CD4-positive, alpha-beta T cell (primary cell): ENCODE results near the gene SIGLEC10. TPM values are rescaled to one million over a fixed set of nuclear protein-coding genes. Genes with fewer than 3 reads are reported as not detected.
"Not testable (repeated sequence)": the region's sequence is repeated elsewhere in the genome, so short reads cannot be mapped to it uniquely, and the experiment has no call there.

Source experiments
- ATAC-seq: fragments of 200-7000 bp; cut with Tn5 transposase; one replicate; pipeline ENCODE4 v1.10.0; 2022; ENCODE audit warnings: mild to moderate bottlenecking; ENCODE audit not compliant: poor library complexity
- CTCF ChIA-PET: fragments of 350-600 bp; sonication (Branson Sonifier 250); formaldehyde crosslinking; loops from one replicate; lab custom pipeline; 2021; ENCODE audit warnings: antibody characterized with exemption, inconsistent platforms; lab: Charles Lee
- POLR2A ChIA-PET: fragments of 350-600 bp; sonication (Branson Sonifier 250); formaldehyde crosslinking; loops from one replicate; lab custom pipeline; 2021; ENCODE audit warnings: antibody characterized with exemption, inconsistent platforms; lab: Charles Lee
- DNase-seq, 14 experiments: peaks; one replicate each; pipeline ENCODE4 v3.0.0-alpha.2; 2013 to 2020; ENCODE audit warnings: mixed read lengths in 2 of 14
- H3K27ac ChIP-seq, 2 donors: one replicate each; pipeline versions ENCODE4 v1.5.1 to v1.7.0; 2013; ENCODE audit warnings: low read length in 2 of 2, low read depth in 1 of 2, mild to moderate bottlenecking in 1 of 2
- H3K27me3 ChIP-seq, 2 experiments: 1 replicate in 1 of 2; 2 replicates in 1 of 2; pipeline versions ENCODE4 v1.6.1 to v1.7.0; 2013; ENCODE audit warnings: low read length in 2 of 2, control low read depth in 1 of 2, mild to moderate bottlenecking in 1 of 2, moderate library complexity in 1 of 2; ENCODE audit not compliant: insufficient read depth in 2 of 2, control insufficient read depth in 1 of 2
- H3K36me3 ChIP-seq: one replicate; pipeline ENCODE4 v1.6.1; 2013; ENCODE audit warnings: low read length, control low read depth; ENCODE audit not compliant: insufficient read depth
- H3K4me1 ChIP-seq: one replicate; pipeline ENCODE4 v1.6.1; 2013; ENCODE audit warnings: low read length, control low read depth; ENCODE audit not compliant: insufficient read depth
- H3K4me3 ChIP-seq: one replicate; pipeline ENCODE4 v1.5.1; 2013; ENCODE audit warnings: mild to moderate bottlenecking, low read length, moderate library complexity
- H3K9me3 ChIP-seq, 2 experiments: 1 replicate in 1 of 2; 2 replicates in 1 of 2; pipeline versions ENCODE4 v1.6.1 to v1.7.0; 2013; ENCODE audit warnings: low read length in 2 of 2, mild to moderate bottlenecking in 2 of 2, control low read depth in 1 of 2, moderate library complexity in 1 of 2; ENCODE audit not compliant: control insufficient read depth in 1 of 2, insufficient read depth in 1 of 2
- H3K27ac Mint-ChIP-seq: one replicate; pipeline ENCODE4 v1.8.0; 2020; ENCODE audit warnings: mixed read lengths
- H3K27me3 Mint-ChIP-seq: one replicate; pipeline ENCODE4 v1.8.0; 2021; ENCODE audit warnings: mixed read lengths
- H3K36me3 Mint-ChIP-seq: one replicate; pipeline ENCODE4 v1.8.0; 2021; ENCODE audit warnings: low read depth, mixed read lengths
- H3K4me1 Mint-ChIP-seq: one replicate; pipeline ENCODE4 v1.8.0; 2021; ENCODE audit warnings: low read depth, mixed read lengths
- H3K4me3 Mint-ChIP-seq: one replicate; pipeline ENCODE4 v1.8.0; 2020; ENCODE audit warnings: mild to moderate bottlenecking, mixed read lengths
- H3K9me3 Mint-ChIP-seq: one replicate; pipeline ENCODE4 v1.8.0; 2020; ENCODE audit warnings: mixed read lengths
- intact Hi-C, 2 experiments: fragments of 100-400 bp; cut with DNase I in 1 of 2; cut with micrococcal nuclease in 1 of 2; formaldehyde crosslinking; loops; one replicate each; pipeline versions ENCODE4 v1.15.1 to v1.9.0; 2023 to 2025; cut with DNase I, micrococcal nuclease
- polyA plus RNA-seq, 2 donors: library from polyadenylated mRNA; unstranded; fragments of 120-200 nt; gene quantifications; one replicate each; pipeline ENCODE4 v1.2.1, GENCODE V29; 2013
- total RNA-seq, 174 experiments: library from RNA in 2 of 174; stranded (reverse) in 2 of 174; gene quantifications; one replicate each; pipeline ENCODE4 v1.2.3 and lab custom pipeline; 2021 to 2026
- TF ChIP-seq, protein P1 (sequence below): fragments of 200-600 bp; IDR thresholded peaks from one replicate; pipeline ENCODE4 v1.8.0; 2022; ENCODE audit warnings: antibody characterized with exemption, mild to moderate bottlenecking

Gene SIGLEC10, protein sequence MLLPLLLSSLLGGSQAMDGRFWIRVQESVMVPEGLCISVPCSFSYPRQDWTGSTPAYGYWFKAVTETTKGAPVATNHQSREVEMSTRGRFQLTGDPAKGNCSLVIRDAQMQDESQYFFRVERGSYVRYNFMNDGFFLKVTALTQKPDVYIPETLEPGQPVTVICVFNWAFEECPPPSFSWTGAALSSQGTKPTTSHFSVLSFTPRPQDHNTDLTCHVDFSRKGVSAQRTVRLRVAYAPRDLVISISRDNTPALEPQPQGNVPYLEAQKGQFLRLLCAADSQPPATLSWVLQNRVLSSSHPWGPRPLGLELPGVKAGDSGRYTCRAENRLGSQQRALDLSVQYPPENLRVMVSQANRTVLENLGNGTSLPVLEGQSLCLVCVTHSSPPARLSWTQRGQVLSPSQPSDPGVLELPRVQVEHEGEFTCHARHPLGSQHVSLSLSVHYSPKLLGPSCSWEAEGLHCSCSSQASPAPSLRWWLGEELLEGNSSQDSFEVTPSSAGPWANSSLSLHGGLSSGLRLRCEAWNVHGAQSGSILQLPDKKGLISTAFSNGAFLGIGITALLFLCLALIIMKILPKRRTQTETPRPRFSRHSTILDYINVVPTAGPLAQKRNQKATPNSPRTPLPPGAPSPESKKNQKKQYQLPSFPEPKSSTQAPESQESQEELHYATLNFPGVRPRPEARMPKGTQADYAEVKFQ
- total RNA-seq, result under 1 TPM; 0.39 to 0.58 TPM
- 9.7 TPM for polyA plus RNA-seq (2013, experiment 1 of 2)
- 5.3 TPM for polyA plus RNA-seq (2013, experiment 2 of 2)
- 0 to 5.4 (median 0.45) reads per million in 172 experiments for total RNA-seq (lab: John Stamatoyannopoulos, UW)

DNA sequence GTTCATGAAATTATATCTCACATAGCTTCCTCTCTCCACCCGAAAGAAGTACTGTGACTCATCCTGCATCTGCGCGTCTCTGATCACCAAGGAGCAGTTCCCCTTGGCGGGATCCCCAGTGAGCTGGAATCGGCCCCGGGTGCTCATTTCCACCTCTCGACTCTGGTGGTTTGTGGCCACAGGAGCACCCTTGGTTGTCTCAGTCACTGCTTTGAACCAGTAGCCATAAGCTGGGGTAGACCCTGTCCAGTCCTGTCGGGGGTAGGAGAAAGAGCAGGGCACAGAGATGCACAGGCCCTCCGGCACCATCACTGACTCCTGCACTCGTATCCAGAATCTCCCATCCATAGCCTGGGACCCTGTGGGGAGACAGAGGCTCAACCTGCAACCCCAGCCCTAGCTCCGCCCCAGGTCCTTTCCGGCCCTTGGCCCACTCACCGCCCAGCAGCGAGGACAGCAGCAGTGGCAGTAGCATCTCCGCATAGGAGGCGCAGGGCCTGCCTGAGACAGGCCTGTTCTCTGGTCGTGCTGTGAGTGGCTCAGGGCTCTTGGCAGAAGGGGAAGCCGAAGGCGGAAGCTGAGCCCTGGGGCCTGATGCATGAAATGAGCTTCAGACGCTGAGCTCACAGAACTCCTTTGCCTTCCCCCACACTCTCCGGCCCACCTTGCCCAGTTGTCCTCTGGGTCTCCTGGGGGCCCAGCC, at the start of gene SIGLEC10:
Gene SIGLEC10, minus strand, starts transcription at position 536 of the 703 bp plus-strand sequence. Its CDS starts 61 bp downstream, at position 475.
- DNase-seq, result peak in 2 of 14 experiments; percentile 60 to 66
- Histone ChIP-seq H3K9me3 (peaks cover 0 to 1% of the 10 kb centered on the region in 2 experiments), H3K27me3 (peaks cover 7 to 13% of the 10 kb centered on the region in 2 experiments), H3K4me3 (no peak within 1 kb of the TSS), H3K27ac (no peak within 1 kb of the TSS), H3K36me3 (no peaks in the 10 kb centered on the region), H3K4me1 (peaks cover 16% of the 10 kb centered on the region)
- ChIA-PET POLR2A (no interaction called here), CTCF (no interaction called here)
- Mint-ChIP-seq H3K4me3 (no peak within 1 kb of the TSS), H3K36me3 (no peaks in the 10 kb centered on the region), H3K27ac (no peak within 1 kb of the TSS), H3K9me3 (no peaks in the 10 kb centered on the region), H3K27me3 (peaks cover 29% of the 10 kb centered on the region), H3K4me1 (no peaks in the 10 kb centered on the region)
- TF ChIP-seq, protein P1, sequence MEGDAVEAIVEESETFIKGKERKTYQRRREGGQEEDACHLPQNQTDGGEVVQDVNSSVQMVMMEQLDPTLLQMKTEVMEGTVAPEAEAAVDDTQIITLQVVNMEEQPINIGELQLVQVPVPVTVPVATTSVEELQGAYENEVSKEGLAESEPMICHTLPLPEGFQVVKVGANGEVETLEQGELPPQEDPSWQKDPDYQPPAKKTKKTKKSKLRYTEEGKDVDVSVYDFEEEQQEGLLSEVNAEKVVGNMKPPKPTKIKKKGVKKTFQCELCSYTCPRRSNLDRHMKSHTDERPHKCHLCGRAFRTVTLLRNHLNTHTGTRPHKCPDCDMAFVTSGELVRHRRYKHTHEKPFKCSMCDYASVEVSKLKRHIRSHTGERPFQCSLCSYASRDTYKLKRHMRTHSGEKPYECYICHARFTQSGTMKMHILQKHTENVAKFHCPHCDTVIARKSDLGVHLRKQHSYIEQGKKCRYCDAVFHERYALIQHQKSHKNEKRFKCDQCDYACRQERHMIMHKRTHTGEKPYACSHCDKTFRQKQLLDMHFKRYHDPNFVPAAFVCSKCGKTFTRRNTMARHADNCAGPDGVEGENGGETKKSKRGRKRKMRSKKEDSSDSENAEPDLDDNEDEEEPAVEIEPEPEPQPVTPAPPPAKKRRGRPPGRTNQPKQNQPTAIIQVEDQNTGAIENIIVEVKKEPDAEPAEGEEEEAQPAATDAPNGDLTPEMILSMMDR, result no peak
- ATAC-seq, result no peak
- intact Hi-C loops, result no loop called here

DNA sequence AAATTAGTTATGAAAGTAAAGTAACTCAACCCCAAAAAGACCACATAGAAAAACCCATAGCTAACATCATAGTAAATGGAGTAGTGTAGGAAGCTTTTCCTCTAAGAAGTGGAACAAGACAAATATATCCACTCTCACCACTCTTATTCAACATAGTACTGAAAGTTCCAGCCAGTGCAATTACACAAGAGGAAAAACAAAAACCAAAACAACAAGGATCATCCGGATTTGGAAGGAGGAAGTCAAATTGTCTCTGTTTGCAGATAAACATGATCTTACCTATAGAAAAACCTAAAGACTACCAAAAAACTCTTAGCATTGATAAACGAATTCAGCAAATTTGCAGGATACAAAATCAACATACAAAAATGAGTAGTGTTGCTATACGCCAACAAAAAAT, 49.3 kb upstream of the SIGLEC10 start:
- H3K36me3 ChIP-seq, result no peaks in the 10 kb centered on the region
- ChIA-PET CTCF (interaction anchor here (1.4 kb wide), 1 partner anchor 47 kb away, joined by 3 read pairs; no protein-coding TSS in a partner anchor), POLR2A (no interaction called here)
- Mint-ChIP-seq H3K4me1 (no peaks in the 10 kb centered on the region), H3K4me3 (no peak overlapping the region), H3K27ac (no peak overlapping the region), H3K27me3 (peaks cover 27% of the 10 kb centered on the region), H3K36me3 (no peaks in the 10 kb centered on the region), H3K9me3 (no peaks in the 10 kb centered on the region)
- no peak overlapping the region for H3K4me3 ChIP-seq
- peaks cover 6% of the 10 kb centered on the region for H3K4me1 ChIP-seq
- TF ChIP-seq, protein P1, result no peak
- peaks cover 0 to 7% of the 10 kb centered on the region in 2 experiments for H3K9me3 ChIP-seq
- no peak overlapping the region for H3K27ac ChIP-seq
- DNase-seq (no peak), ATAC-seq (no peak)
- peaks cover 12 to 15% of the 10 kb centered on the region in 2 experiments for H3K27me3 ChIP-seq
- intact Hi-C loops, result no loop called here

DNA sequence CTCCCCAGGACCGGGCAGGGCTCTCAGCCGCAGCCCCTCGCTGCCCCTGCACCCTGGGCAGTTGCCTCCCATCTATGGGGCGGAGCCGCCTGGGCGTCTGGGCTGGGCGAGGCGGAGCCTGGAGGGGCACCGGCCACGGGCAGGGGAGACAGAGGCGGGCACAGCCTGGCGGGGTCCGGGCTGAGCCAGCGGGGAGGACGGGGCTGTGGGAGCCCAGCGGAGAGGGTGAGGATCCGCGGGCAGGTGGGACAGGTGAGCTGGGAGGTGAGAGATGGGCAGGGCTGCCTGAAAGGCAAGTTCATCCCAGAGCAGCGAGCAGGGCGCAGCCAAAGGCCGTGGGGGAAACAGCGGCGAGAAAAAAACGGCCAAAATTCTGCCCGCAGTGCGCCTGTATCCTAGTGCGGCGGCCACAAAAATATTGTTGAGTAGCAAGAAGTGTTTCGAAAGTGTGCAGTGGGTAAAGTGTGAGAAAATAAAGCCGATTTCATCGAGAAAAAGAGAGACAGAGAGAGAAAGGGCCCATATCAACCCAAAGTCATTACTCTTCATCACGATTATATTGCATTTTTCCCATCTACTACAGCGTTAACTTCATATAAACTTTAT, 46.6 kb upstream of the SIGLEC10 start:
- H3K4me1 Mint-ChIP-seq, H3K4me3 ChIP-seq, intact Hi-C loops, DNase-seq, H3K27ac Mint-ChIP-seq, POLR2A ChIA-PET, H3K27ac ChIP-seq, H3K4me1 ChIP-seq, H3K36me3 ChIP-seq, H3K36me3 Mint-ChIP-seq, CTCF ChIA-PET, H3K4me3 Mint-ChIP-seq, ATAC-seq, H3K9me3 Mint-ChIP-seq: not testable (repeated sequence)
- Histone ChIP-seq H3K27me3 (peaks cover 17 to 21% of the 10 kb centered on the region in 2 experiments), H3K9me3 (peaks cover 0 to 12% of the 10 kb centered on the region in 2 experiments)
- peaks cover 47% of the 10 kb centered on the region for H3K27me3 Mint-ChIP-seq
